Nephron (organoid): ENCODE results near the gene TSLP.
A peak's percentile ranks its signal among the peaks of the same experiment; 100 is the strongest.

Experiments used
- H3K27ac Mint-ChIP-seq, 3 experiments: 2 replicates each; pipeline ENCODE4 v1.8.0; 2020; ENCODE audit warnings: mixed read lengths in 3 of 3, mild to moderate bottlenecking in 2 of 3, moderate library complexity in 1 of 3
- H3K27me3 Mint-ChIP-seq: 2 replicates; pipeline ENCODE4 v1.8.0; 2021; ENCODE audit warnings: low read depth, mild to moderate bottlenecking, moderate library complexity, mixed read lengths
- H3K36me3 Mint-ChIP-seq: 2 replicates; pipeline ENCODE4 v1.8.0; 2020; ENCODE audit warnings: low read depth, mixed read lengths
- H3K4me1 Mint-ChIP-seq: 2 replicates; pipeline ENCODE4 v1.8.0; 2020; ENCODE audit warnings: mixed read lengths
- H3K4me3 Mint-ChIP-seq, 3 experiments: 2 replicates each; pipeline ENCODE4 v1.8.0; 2020; ENCODE audit warnings: mild to moderate bottlenecking in 3 of 3, mixed read lengths in 3 of 3, moderate library complexity in 2 of 3
- H3K9me3 Mint-ChIP-seq: 2 replicates; pipeline ENCODE4 v1.8.0; 2020; ENCODE audit warnings: mixed read lengths
- CTCF ChIP-seq, 3 experiments: fragments of 200-600 bp; sonication (generic); IDR thresholded peaks; one replicate each; pipeline ENCODE4 v1.5.0; 2021; ENCODE audit warnings: antibody characterized with exemption in 3 of 3; ENCODE audit not compliant: unreplicated experiment in 3 of 3

The TSLP gene

GRCh38 chr5:111070272-111071134 is 1.0 kb upstream of the TSLP start:
- Mint-ChIP-seq H3K9me3 (no peaks in the 10 kb centered on the region), H3K27ac (no peak overlapping the region), H3K27me3 (peaks cover 100% of the 10 kb centered on the region), H3K4me1 (peaks cover 10% of the 10 kb centered on the region), H3K36me3 (no peaks in the 10 kb centered on the region), H3K4me3 (peak overlapping the region; percentile 71 to 80 (median 75))
- no peak for TF ChIP-seq CTCF (IDR thresholded peaks at IDR 0.05; ENCODE audit: unreplicated experiment in 3 of 3)

GRCh38 chr5:111072949-111073682 is 1.6 kb downstream of the TSLP start:
- Mint-ChIP-seq H3K27ac (no peak overlapping the region), H3K27me3 (peaks cover 90% of the 10 kb centered on the region)

GRCh38 chr5:111074244-111074643 is 2.7 kb downstream of the TSLP start:
- Mint-ChIP-seq H3K4me1 (peaks cover 5% of the 10 kb centered on the region), H3K4me3 (peak overlapping the region; percentile 22 to 87 (median 57)), H3K9me3 (no peaks in the 10 kb centered on the region), H3K27me3 (peaks cover 88% of the 10 kb centered on the region), H3K36me3 (no peaks in the 10 kb centered on the region), H3K27ac (no peak overlapping the region)
- no peak for TF ChIP-seq CTCF (IDR thresholded peaks at IDR 0.05; ENCODE audit: unreplicated experiment in 3 of 3)

More at GRCh38 chr5:111072949-111073682, 1.6 kb downstream of the TSLP start:
- no peaks in the 10 kb centered on the region for H3K36me3 Mint-ChIP-seq
- no peak for TF ChIP-seq CTCF (IDR thresholded peaks at IDR 0.05; ENCODE audit: unreplicated experiment in 3 of 3)
- peak overlapping the region; percentile 81 to 87 (median 86) for H3K4me3 Mint-ChIP-seq
- peaks cover 5% of the 10 kb centered on the region for H3K4me1 Mint-ChIP-seq
- H3K9me3 Mint-ChIP-seq: no peaks in the 10 kb centered on the region

GRCh38 chr5:111075520-111075919 is 4.0 kb downstream of the TSLP start:
- no peak overlapping the region for H3K27ac Mint-ChIP-seq
- H3K4me3 Mint-ChIP-seq: no peak overlapping the region
- no peaks in the 10 kb centered on the region for H3K9me3 Mint-ChIP-seq
- H3K36me3 Mint-ChIP-seq: no peaks in the 10 kb centered on the region
- peaks cover 5% of the 10 kb centered on the region for H3K4me1 Mint-ChIP-seq
- peaks cover 84% of the 10 kb centered on the region for H3K27me3 Mint-ChIP-seq
- no peak for TF ChIP-seq CTCF (IDR thresholded peaks at IDR 0.05; ENCODE audit: unreplicated experiment in 3 of 3)

- TF ChIP-seq CTCF (IDR thresholded peaks at IDR 0.05; ENCODE audit: unreplicated experiment in 3 of 3): no peak
- Mint-ChIP-seq H3K27me3 (peaks cover 84% of the 10 kb centered on the region), H3K36me3 (no peaks in the 10 kb centered on the region), H3K9me3 (no peaks in the 10 kb centered on the region), H3K4me3 (no peak overlapping the region), H3K27ac (no peak overlapping the region), H3K4me1 (peaks cover 5% of the 10 kb centered on the region)
Observed at GRCh38 chr5:111076091-111076490, 4.6 kb downstream of the TSLP start.
